ENCODE measurements around the gene KLRC3. TPM values are rescaled to one million over a fixed set of nuclear protein-coding genes. Genes with fewer than 3 reads are reported as not detected.

KLRC3 gene
- total and polyA plus RNA-seq, 2 donors (not counting 3 experiments of a cell fraction or from before 2014, with no cell fraction given), result not detected

GRCh38 chr12:10453156-10453555 lies 32.8 kb upstream of the KLRC3 start, which contains the start of gene KLRC1:
KLRC1 (minus strand) TSS chr12:10453377; CDS start chr12:10451156, 2,221 bp downstream.
- POLR2A ChIA-PET, result no interaction called here
- Histone ChIP-seq H3K4me1 (ENCODE audit: control insufficient read depth, extremely low read depth, insufficient read depth, low read length) (no peaks in the 10 kb centered on the region), H3K27me3 (ENCODE audit: control insufficient read depth in 2 of 2, insufficient read depth in 2 of 2, low read length in 2 of 2) (peaks cover 0 to 5% of the 10 kb centered on the region in 2 experiments), H3K9ac (replicated peaks; ENCODE audit: extremely low read depth, insufficient read depth, low read length) (no peak within 1 kb of the TSS), H3K9me3 (replicated peaks; ENCODE audit: control insufficient read depth, insufficient read depth, low read length) (no peaks in the 10 kb centered on the region), H3K4me3 (replicated peaks in 1 of 3; ENCODE audit: insufficient read depth in 1 of 3, low read depth in 1 of 3, low read length in 3 of 3) (no peak within 1 kb of the TSS), H3K36me3 (ENCODE audit: control insufficient read depth in 2 of 2, extremely low read depth in 1 of 2, insufficient read depth in 2 of 2, low read length in 2 of 2) (no peaks in the 10 kb centered on the region), H4K20me1 (replicated peaks; ENCODE audit: control insufficient read depth, extremely low read depth, insufficient read depth, low read length) (no peaks in the 10 kb centered on the region), H3K4me2 (ENCODE audit: insufficient read depth, low read length) (no peak within 1 kb of the TSS), H3K79me2 (ENCODE audit: control insufficient read depth, insufficient read depth, low read length) (no peaks in the 10 kb centered on the region), H2AFZ (ENCODE audit: low read depth, low read length) (no peak within 1 kb of the TSS), H3K27ac (ENCODE audit: insufficient read depth, low read depth, low read length) (no peak within 1 kb of the TSS), H3K9me1 (replicated peaks; ENCODE audit: control insufficient read depth, extremely low read depth, insufficient read depth, low read length) (no peaks in the 10 kb centered on the region)
- FAIRE-seq, result no peak
- CTCF ChIA-PET, result no interaction called here
- BruUV-seq (replicated peaks), result no TSS peak
- dilution Hi-C loops (cut with MboI; ENCODE audit: extremely low pct_ligation_motif_present, low sequenced_read_pairs), result no loop called here
- DNase-seq (ENCODE audit: low read depth, low spot score), result no peak
- TF ChIP-seq POLR2AphosphoS5 (IDR thresholded peaks at IDR 0.05; ENCODE audit: insufficient read depth, low read depth, low read length), result no peak
- TF ChIP-seq, protein P1, sequence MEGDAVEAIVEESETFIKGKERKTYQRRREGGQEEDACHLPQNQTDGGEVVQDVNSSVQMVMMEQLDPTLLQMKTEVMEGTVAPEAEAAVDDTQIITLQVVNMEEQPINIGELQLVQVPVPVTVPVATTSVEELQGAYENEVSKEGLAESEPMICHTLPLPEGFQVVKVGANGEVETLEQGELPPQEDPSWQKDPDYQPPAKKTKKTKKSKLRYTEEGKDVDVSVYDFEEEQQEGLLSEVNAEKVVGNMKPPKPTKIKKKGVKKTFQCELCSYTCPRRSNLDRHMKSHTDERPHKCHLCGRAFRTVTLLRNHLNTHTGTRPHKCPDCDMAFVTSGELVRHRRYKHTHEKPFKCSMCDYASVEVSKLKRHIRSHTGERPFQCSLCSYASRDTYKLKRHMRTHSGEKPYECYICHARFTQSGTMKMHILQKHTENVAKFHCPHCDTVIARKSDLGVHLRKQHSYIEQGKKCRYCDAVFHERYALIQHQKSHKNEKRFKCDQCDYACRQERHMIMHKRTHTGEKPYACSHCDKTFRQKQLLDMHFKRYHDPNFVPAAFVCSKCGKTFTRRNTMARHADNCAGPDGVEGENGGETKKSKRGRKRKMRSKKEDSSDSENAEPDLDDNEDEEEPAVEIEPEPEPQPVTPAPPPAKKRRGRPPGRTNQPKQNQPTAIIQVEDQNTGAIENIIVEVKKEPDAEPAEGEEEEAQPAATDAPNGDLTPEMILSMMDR (IDR thresholded peaks at IDR 0.05; ENCODE audit: extremely low read depth in 1 of 2, insufficient read depth in 1 of 2, low read depth in 1 of 2, low read length in 2 of 2), result no peak
- no peak for TF ChIP-seq POLR2A (IDR thresholded peaks at IDR 0.05; ENCODE audit: low read depth, low read length)
- no peak for TF ChIP-seq JUN (IDR thresholded peaks at IDR 0.05; ENCODE audit: borderline replicate concordance, insufficient read depth, insufficient read length, low read depth)
- TF ChIP-seq MYC (IDR thresholded peaks at IDR 0.05; ENCODE audit: low read depth, low read length), result no peak
- TF ChIP-seq EZH2 (IDR thresholded peaks at IDR 0.05; ENCODE audit: borderline replicate concordance, low read depth, low read length, severe bottlenecking), result no peak
- no peak for TF ChIP-seq GATA2 (IDR thresholded peaks at IDR 0.05; ENCODE audit: insufficient read depth, insufficient read length, low read depth, low read length)
- TF ChIP-seq, protein P2, sequence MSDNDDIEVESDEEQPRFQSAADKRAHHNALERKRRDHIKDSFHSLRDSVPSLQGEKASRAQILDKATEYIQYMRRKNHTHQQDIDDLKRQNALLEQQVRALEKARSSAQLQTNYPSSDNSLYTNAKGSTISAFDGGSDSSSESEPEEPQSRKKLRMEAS (IDR thresholded peaks at IDR 0.05; ENCODE audit: insufficient read depth, insufficient read length), result no peak
- no peak for TF ChIP-seq FOS (IDR thresholded peaks at IDR 0.05; ENCODE audit: borderline replicate concordance, insufficient read depth, low read length)
- intact Hi-C loops (cut with micrococcal nuclease), result no loop called here

All from endothelial cell of umbilical vein (primary cell).